Measurements from ENCODE around the gene SINHCAF.

GRCh38 chr12:31298922-31299321, 27.0 kb downstream of the SINHCAF start:
- TF ChIP-seq EZH2phosphoT487 (IDR thresholded peaks at IDR 0.05; ENCODE audit: low read depth, severe bottlenecking, unreplicated experiment), result no peak
- TF ChIP-seq CTCF (IDR thresholded peaks at IDR 0.05; ENCODE audit: poor library complexity), result no peak
- TF ChIP-seq EZH2 (IDR thresholded peaks at IDR 0.05; ENCODE audit: borderline replicate concordance), result no peak
